MM.1S (cell line): ENCODE measurements around the gene CAMKK2.

ENCODE experiments used
- EZH2 ChIP-seq: fragments of 300-600 bp; sonication (generic); optimal IDR thresholded peaks from 2 replicates; pipeline ENCODE3; 2017; ENCODE audit warnings: low read depth, mild to moderate bottlenecking, antibody characterized with exemption, low read length, mixed read lengths
- TF ChIP-seq, protein P1 (sequence below): fragments of 300-600 bp; sonication (generic); IDR thresholded peaks from 2 replicates; pipeline ENCODE4 v1.5.1; 2016; ENCODE audit warnings: antibody characterized with exemption, low read length, mixed read lengths

DNA sequence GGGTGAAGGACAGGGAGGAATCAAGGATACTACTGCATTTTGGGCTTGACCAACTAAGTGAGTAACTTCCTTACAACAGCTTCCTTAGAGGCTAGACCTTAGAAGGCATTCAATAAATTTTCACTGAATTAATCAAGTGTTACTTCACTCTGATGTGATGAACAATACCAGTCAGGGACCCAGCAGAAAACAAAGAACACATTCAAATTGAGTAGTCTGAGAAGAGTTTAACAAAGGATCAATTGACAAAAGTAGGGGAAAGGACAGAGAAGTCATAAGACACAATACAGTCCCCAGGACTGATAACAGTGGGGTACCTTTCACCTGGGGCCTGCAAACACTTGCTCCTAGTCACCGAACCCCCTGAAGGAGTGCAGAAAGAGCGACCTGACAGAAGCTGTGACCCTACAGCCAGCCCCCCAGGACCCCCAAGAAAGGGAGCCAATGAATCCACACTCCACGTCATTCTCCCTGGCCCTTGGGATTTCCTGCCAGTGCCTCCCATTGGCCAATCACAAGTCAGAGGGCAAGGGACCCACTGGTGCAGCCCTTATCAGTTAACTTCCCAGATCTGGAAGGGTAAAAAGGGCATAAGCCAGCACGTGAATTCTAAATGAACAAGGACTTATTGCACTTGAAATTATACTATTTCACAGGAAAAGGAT lies 48.8 kb upstream of the CAMKK2 start:
- TF ChIP-seq, protein P1, sequence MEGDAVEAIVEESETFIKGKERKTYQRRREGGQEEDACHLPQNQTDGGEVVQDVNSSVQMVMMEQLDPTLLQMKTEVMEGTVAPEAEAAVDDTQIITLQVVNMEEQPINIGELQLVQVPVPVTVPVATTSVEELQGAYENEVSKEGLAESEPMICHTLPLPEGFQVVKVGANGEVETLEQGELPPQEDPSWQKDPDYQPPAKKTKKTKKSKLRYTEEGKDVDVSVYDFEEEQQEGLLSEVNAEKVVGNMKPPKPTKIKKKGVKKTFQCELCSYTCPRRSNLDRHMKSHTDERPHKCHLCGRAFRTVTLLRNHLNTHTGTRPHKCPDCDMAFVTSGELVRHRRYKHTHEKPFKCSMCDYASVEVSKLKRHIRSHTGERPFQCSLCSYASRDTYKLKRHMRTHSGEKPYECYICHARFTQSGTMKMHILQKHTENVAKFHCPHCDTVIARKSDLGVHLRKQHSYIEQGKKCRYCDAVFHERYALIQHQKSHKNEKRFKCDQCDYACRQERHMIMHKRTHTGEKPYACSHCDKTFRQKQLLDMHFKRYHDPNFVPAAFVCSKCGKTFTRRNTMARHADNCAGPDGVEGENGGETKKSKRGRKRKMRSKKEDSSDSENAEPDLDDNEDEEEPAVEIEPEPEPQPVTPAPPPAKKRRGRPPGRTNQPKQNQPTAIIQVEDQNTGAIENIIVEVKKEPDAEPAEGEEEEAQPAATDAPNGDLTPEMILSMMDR: no peak
- no peak for TF ChIP-seq EZH2
